ENCODE results near the gene BCL3. TPM values are rescaled to one million over a fixed set of nuclear protein-coding genes. Genes with fewer than 3 reads are reported as not detected.
A peak's percentile ranks its signal among the peaks of the same experiment; 100 is the strongest.

Gene BCL3
- total and polyA plus RNA-seq, 2 of the 4 experiments (the other 2 are of a cell fraction): 1.6 to 26.0 TPM

GRCh38 chr19:44705502-44706010 lies 43.0 kb upstream of the BCL3 start:
- H3K9me1 ChIP-seq (ENCODE audit: insufficient read depth, low read length): no peaks in the 10 kb centered on the region
- peaks cover 12% of the 10 kb centered on the region for H3K27me3 ChIP-seq (ENCODE audit: control insufficient read depth, insufficient read depth, low read length)
- H3K27ac ChIP-seq (ENCODE audit: insufficient read depth, low read length): no peak overlapping the region
- ATAC-seq (ENCODE audit: low read depth) (no peak), DNase-seq (no peak)
- H3K79me1 ChIP-seq (ENCODE audit: low read depth in 1 of 2, low read length in 2 of 2): no peaks in the 10 kb centered on the region
- whole genome bisulfite sequencing, 2 experiments (ENCODE audit: extremely low coverage in 2 of 2, insufficient read length in 1 of 2): 90% methylated on average over 7 of the region's 12 CpGs; no CpG with 5 or more reads in 1 of the 2 experiments
- H2BK120ac ChIP-seq (ENCODE audit: low read depth, low read length): no peak overlapping the region
- in situ Hi-C loops (cut with MboI; ENCODE audit: low sequenced_read_pairs) (no loop called here), dilution Hi-C loops (cut with HindIII; ENCODE audit: low sequenced_read_pairs, unreplicated experiment) (no loop called here), intact Hi-C loops (cut with micrococcal nuclease) (no loop called here)
- no peaks in the 10 kb centered on the region for H3K9me3 ChIP-seq (ENCODE audit: control insufficient read depth, insufficient read depth, low read length)
- no peak overlapping the region for H3K14ac ChIP-seq (replicated peaks; ENCODE audit: low read depth, low read length)
- H4K91ac ChIP-seq (ENCODE audit: insufficient read depth, low read depth, low read length): no peak overlapping the region
- no peak overlapping the region for H4K8ac ChIP-seq (ENCODE audit: low read depth in 2 of 2, low read length in 2 of 2)
- H2BK5ac ChIP-seq (ENCODE audit: low read depth, low read length, poor library complexity, severe bottlenecking): no peak overlapping the region
- H3K4me2 ChIP-seq (ENCODE audit: low read depth, low read length): no peak overlapping the region
- no peak overlapping the region for H3K9ac ChIP-seq (ENCODE audit: low read depth, low read length)
- H2AFZ ChIP-seq (replicated peaks; ENCODE audit: low read length, poor library complexity): no peak overlapping the region
- H2AK9ac ChIP-seq (replicated peaks; ENCODE audit: low read depth, low read length, poor library complexity): peak overlapping the region; percentile 28
- TF ChIP-seq CHD1 (IDR thresholded peaks at IDR 0.05; ENCODE audit: low read depth, low read length): no peak
- TF ChIP-seq RFX5 (IDR thresholded peaks at IDR 0.05; ENCODE audit: low read depth, low read length): no peak
- no peak for TF ChIP-seq MAFK (IDR thresholded peaks at IDR 0.05; ENCODE audit: low read depth, low read length)
- TF ChIP-seq MAZ (IDR thresholded peaks at IDR 0.05; ENCODE audit: borderline replicate concordance, low read depth, low read length): no peak
- TF ChIP-seq SMC3 (IDR thresholded peaks at IDR 0.05; ENCODE audit: low read depth, low read length): no peak
- TF ChIP-seq MXI1 (IDR thresholded peaks at IDR 0.05; ENCODE audit: borderline replicate concordance, low read depth, low read length): no peak
- no peak for TF ChIP-seq RAD21 (IDR thresholded peaks at IDR 0.05; ENCODE audit: low read length)
- no peak overlapping the region for H3K18ac ChIP-seq (ENCODE audit: low read depth, low read length)
- POLR2A ChIA-PET (ENCODE audit: unreplicated experiment): no interaction called here
- BruUV-seq (replicated peaks): no TSS peak
- no peak overlapping the region for H3K23ac ChIP-seq (ENCODE audit: low read depth, low read length)
- no peak overlapping the region for H4K5ac ChIP-seq (ENCODE audit: low read depth, low read length)
- CTCF ChIA-PET: no interaction called here
- no peak overlapping the region for H3K4me3 ChIP-seq (ENCODE audit: insufficient read depth, low read depth, low read length)
- H2BK15ac ChIP-seq (ENCODE audit: low read depth, low read length): no peak overlapping the region
- H2AK5ac ChIP-seq (ENCODE audit: low read depth, low read length): no peak overlapping the region
- no peak overlapping the region for H2BK20ac ChIP-seq (ENCODE audit: low read depth, low read length)
- H3K56ac ChIP-seq (ENCODE audit: extremely low read depth, insufficient read depth, low read length): no peak overlapping the region
- no peaks in the 10 kb centered on the region for H3K4me1 ChIP-seq (ENCODE audit: control insufficient read depth, insufficient read depth, low read length)
- no peaks in the 10 kb centered on the region for H4K20me1 ChIP-seq (ENCODE audit: insufficient read depth, low read length)
- H3K36me3 ChIP-seq (ENCODE audit: control insufficient read depth, insufficient read depth, low read length): no peaks in the 10 kb centered on the region
- H3K4ac ChIP-seq (ENCODE audit: low read depth, low read length): no peak overlapping the region
